Measurements from ENCODE around the gene ERGIC1.

ERGIC1 gene

GRCh38 chr5:172820046-172820767 is 13.8 kb upstream of the ERGIC1 start:
- Histone ChIP-seq H3K4me2 (ENCODE audit: low read length) (no peak overlapping the region), H3K4me1 (peaks cover 17% of the 10 kb centered on the region), H3K27me3 (ENCODE audit: control insufficient read depth, insufficient read depth, low read length) (no peaks in the 10 kb centered on the region), H3K79me2 (no peaks in the 10 kb centered on the region), H3K9me3 (ENCODE audit: control insufficient read depth, low read length) (no peaks in the 10 kb centered on the region), H3K9ac (no peak overlapping the region), H3K4me3 (ENCODE audit: low read depth, low read length) (no peak overlapping the region), H3K27ac (peak overlapping the region; percentile 30), H3K36me3 (ENCODE audit: control insufficient read depth, insufficient read depth, low read length) (no peaks in the 10 kb centered on the region), H2AFZ (peak overlapping the region; percentile 74)
- no peak for TF ChIP-seq CTCF (IDR thresholded peaks at IDR 0.05)

DNA sequence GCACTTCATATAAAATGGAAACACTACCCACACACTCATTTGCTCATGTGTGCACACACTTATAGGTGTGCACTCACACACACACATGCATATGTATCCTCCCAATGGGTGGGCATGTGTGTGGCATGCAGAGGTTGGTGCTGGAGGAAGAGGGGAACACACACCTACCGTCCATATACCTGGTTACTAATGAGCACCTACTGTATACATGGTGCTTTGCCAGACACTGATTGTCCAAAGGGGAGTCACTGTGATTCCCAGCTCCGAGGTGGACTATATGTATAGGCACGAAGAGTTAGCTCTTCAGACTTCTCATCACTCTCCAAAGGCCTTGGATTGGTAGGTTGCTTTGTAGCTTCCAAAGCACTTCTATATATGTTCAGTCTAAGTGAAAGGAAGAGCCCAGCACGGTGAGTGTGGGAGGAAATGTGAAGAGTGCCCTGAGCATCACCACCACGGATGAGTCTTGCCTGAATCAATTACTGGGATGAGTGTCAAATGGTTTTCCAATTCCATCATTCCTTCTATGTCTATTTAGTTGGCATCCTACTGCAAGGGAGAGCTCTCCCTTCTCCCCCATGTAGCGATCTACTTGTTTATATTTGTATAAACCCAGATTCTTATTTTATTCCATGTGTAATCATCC is 12.6 kb upstream of the ERGIC1 start:
- peaks cover 17% of the 10 kb centered on the region for H3K4me1 ChIP-seq
- TF ChIP-seq CTCF (IDR thresholded peaks at IDR 0.05) = no peak

DNA sequence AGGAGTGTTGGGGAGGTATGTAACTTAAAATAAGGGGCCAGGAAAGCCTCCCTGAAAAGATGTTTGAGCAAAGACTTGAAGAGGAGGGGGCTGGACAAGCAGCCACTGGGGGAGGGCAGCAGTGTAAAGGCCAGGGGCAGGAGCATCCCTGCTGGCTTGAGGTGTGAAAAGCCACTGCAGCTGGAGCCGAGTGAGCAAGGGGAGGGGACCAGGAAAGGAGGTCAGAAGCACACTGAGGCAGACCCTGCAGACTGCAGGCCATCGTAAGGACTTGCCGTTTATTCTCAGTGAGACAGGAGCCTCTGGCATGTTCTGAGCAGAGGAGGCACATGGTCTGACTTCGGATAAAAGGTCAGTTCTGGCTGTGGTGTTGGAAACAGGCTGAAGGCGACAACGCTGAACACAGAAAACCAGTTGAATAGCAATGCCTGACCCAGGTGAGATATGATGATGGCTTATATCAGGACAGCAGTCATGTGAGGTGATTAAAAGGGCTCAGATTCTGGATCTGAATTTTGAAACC is 10.2 kb upstream of the ERGIC1 start:
- no peak for TF ChIP-seq CTCF (IDR thresholded peaks at IDR 0.05)
- Histone ChIP-seq H3K79me2 (no peaks in the 10 kb centered on the region), H3K4me2 (ENCODE audit: low read length) (no peak overlapping the region), H2AFZ (no peak overlapping the region), H3K4me3 (ENCODE audit: low read depth, low read length) (no peak overlapping the region), H3K36me3 (ENCODE audit: control insufficient read depth, insufficient read depth, low read length) (no peaks in the 10 kb centered on the region), H3K27ac (no peak overlapping the region), H3K4me1 (peaks cover 13% of the 10 kb centered on the region), H3K9ac (no peak overlapping the region), H3K9me3 (ENCODE audit: control insufficient read depth, low read length) (no peaks in the 10 kb centered on the region), H3K27me3 (ENCODE audit: control insufficient read depth, insufficient read depth, low read length) (no peaks in the 10 kb centered on the region)

More for the DNA sequence above, 12.6 kb upstream of the ERGIC1 start:
- no peak overlapping the region for H2AFZ ChIP-seq
- H3K9me3 ChIP-seq (ENCODE audit: control insufficient read depth, low read length) = no peaks in the 10 kb centered on the region
- no peak overlapping the region for H3K27ac ChIP-seq
- H3K4me2 ChIP-seq (ENCODE audit: low read length) = no peak overlapping the region
- no peaks in the 10 kb centered on the region for H3K79me2 ChIP-seq
- H3K36me3 ChIP-seq (ENCODE audit: control insufficient read depth, insufficient read depth, low read length) = no peaks in the 10 kb centered on the region
- H3K4me3 ChIP-seq (ENCODE audit: low read depth, low read length) = no peak overlapping the region
- H3K27me3 ChIP-seq (ENCODE audit: control insufficient read depth, insufficient read depth, low read length) = no peaks in the 10 kb centered on the region
- H3K9ac ChIP-seq = no peak overlapping the region

DNA sequence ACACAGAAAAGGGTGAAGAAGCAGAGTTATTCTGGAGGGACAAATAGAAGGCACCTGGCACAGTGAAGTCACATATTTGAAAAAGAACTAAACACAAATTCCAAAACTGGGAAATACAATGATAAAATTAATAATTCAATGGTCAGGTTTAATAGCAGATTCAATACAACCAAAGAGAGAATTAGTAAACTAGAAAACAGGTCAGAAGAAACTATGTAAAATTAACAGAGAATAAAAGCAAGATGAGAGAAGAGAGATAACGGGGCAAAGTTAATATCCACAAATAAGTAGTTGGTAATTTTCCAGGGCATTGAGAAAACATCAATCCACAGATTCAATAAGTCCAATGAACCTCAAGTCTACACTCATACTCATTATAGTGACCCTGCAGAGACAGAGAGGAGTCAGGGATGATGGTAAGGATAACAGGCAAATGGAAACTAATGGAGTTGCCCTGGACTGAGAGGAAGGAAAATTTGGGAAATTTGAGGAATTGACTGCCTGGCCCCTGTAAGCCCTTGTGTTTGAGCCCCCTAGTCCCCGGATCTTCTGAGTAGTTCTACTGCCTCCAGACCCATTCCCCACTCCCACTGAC is 8.3 kb upstream of the ERGIC1 start:
- Histone ChIP-seq H3K9ac (no peak overlapping the region), H3K4me3 (ENCODE audit: low read depth, low read length) (no peak overlapping the region), H3K4me2 (ENCODE audit: low read length) (no peak overlapping the region), H3K4me1 (peaks cover 6% of the 10 kb centered on the region), H3K9me3 (ENCODE audit: control insufficient read depth, low read length) (no peaks in the 10 kb centered on the region), H3K36me3 (ENCODE audit: control insufficient read depth, insufficient read depth, low read length) (no peaks in the 10 kb centered on the region), H2AFZ (no peak overlapping the region), H3K27ac (no peak overlapping the region), H3K27me3 (ENCODE audit: control insufficient read depth, insufficient read depth, low read length) (no peaks in the 10 kb centered on the region), H3K79me2 (no peaks in the 10 kb centered on the region)
- no peak for TF ChIP-seq CTCF (IDR thresholded peaks at IDR 0.05)

All from parathyroid adenoma (tissue), 2 donors.